22Rv1 (cell line): ENCODE data around the gene FHIT.

Experiments used
- H3K27ac ChIP-seq: fragments of 450-650 bp; 2 replicates; pipeline ENCODE4 v1.5.1; 2017
- CTCF ChIP-seq: fragments of 450-650 bp; IDR thresholded peaks from 2 replicates; pipeline ENCODE4 v1.5.1; 2017; ENCODE audit warnings: mild to moderate bottlenecking
- ZFX ChIP-seq: fragments of 450-650 bp; IDR thresholded peaks from 2 replicates; pipeline ENCODE4 v1.6.1; 2017; ENCODE audit warnings: antibody characterized with exemption, borderline replicate concordance

The FHIT gene

GRCh38 chr3:59990915-59991314 lies 1260.3 kb downstream of the FHIT start:
- TF ChIP-seq CTCF (no peak), ZFX (no peak)
- H3K27ac ChIP-seq: no peak overlapping the region

GRCh38 chr3:59982510-59982909 lies 1268.7 kb downstream of the FHIT start:
- TF ChIP-seq CTCF (no peak), ZFX (no peak)
- H3K27ac ChIP-seq: no peak overlapping the region

GRCh38 chr3:59981377-59981776 lies 1269.9 kb downstream of the FHIT start:
- TF ChIP-seq ZFX (no peak), CTCF (no peak)
- H3K27ac ChIP-seq: no peak overlapping the region

GRCh38 chr3:59980576-59980975 lies 1270.7 kb downstream of the FHIT start:
- TF ChIP-seq ZFX (no peak), CTCF (no peak)
- no peak overlapping the region for H3K27ac ChIP-seq

- H3K27ac ChIP-seq: no peak overlapping the region
- TF ChIP-seq CTCF (no peak), ZFX (no peak)
These were observed 1271.7 kb downstream of the FHIT start for GRCh38 chr3:59979542-59979941.

- no peak for TF ChIP-seq ZFX
- no peak for TF ChIP-seq CTCF
- no peak overlapping the region for H3K27ac ChIP-seq
These were observed 1272.3 kb downstream of the FHIT start for GRCh38 chr3:59978979-59979378.

- TF ChIP-seq CTCF: no peak
- no peak for TF ChIP-seq ZFX
- H3K27ac ChIP-seq: no peak overlapping the region
These were observed 1280.5 kb downstream of the FHIT start for GRCh38 chr3:59970796-59971195.
